ENCODE results near the gene RPAIN. TPM values are rescaled to one million over a fixed set of nuclear protein-coding genes. Genes with fewer than 3 reads are reported as not detected.

The RPAIN gene
- total and polyA plus RNA-seq, 2 of the 13 experiments (the other 11 are each of a cell fraction or from before 2014, with no cell fraction given): 42.1 to 58.5 TPM

GRCh38 chr17:5480962-5481361, 61.0 kb downstream of the RPAIN start:
- Histone ChIP-seq H3K79me2 (ENCODE audit: insufficient read depth, low read length) (peaks cover 41% of the 10 kb centered on the region), H3K9ac (ENCODE audit: insufficient read depth, low read depth, low read length) (no peak overlapping the region), H3K27me3 (ENCODE audit: control insufficient read depth in 1 of 2, insufficient read depth in 2 of 2, low read length in 2 of 2) (no peaks in the 10 kb centered on the region; a peak in 1 of 5 replicates), H3K4me1 (ENCODE audit: insufficient read depth, low read length) (peaks cover 20% of the 10 kb centered on the region), H3K36me3 (replicated peaks in 1 of 2; ENCODE audit: control insufficient read depth in 1 of 2, insufficient read depth in 2 of 2, low read length in 2 of 2) (peaks cover 20 to 74% of the 10 kb centered on the region in 2 experiments), H3K4me3 (replicated peaks in 1 of 3; ENCODE audit: insufficient read depth in 1 of 3, low read depth in 2 of 3, low read length in 3 of 3) (no peak overlapping the region), H3K4me2 (ENCODE audit: low read depth, low read length) (no peak overlapping the region), H4K20me1 (ENCODE audit: insufficient read depth, low read length) (no peaks in the 10 kb centered on the region), H3K9me3 (ENCODE audit: low read length) (no peaks in the 10 kb centered on the region), H2AFZ (ENCODE audit: low read length) (no peak overlapping the region), H3K27ac (ENCODE audit: extremely low read length, insufficient read depth, low read length) (no peak overlapping the region)
- in situ Hi-C loops (cut with HindIII; ENCODE audit: extremely low pct_ligation_motif_present, low pct_unique_long_range_greater_than_20kb) (no loop called here), intact Hi-C loops (cut with micrococcal nuclease; ENCODE audit: unreplicated experiment) (no loop called here)
- 96% methylated on average over 6 of the region's 6 CpGs for whole genome bisulfite sequencing (ENCODE audit: low lambda C conversion rate)
- FAIRE-seq: no peak
- ChIA-PET CTCF (ENCODE audit: low intra/inter-chr PET ratio, low total read pairs) (no interaction called here), POLR2A (no interaction called here)
- BruUV-seq (replicated peaks): no TSS peak
- no peak for ATAC-seq
- no peak for TF ChIP-seq CENPT (CRISPR knock-in tag; IDR thresholded peaks at IDR 0.05; ENCODE audit: low read depth)
- no peak for TF ChIP-seq HCFC1 (IDR thresholded peaks at IDR 0.05; ENCODE audit: low read depth, low read length)
- no peak for TF ChIP-seq ZSCAN25 (CRISPR knock-in tag; IDR thresholded peaks at IDR 0.05)
- TF ChIP-seq PLRG1 (conservative IDR thresholded peaks at IDR 0.05): no peak
- no peak for TF ChIP-seq ZNF614 (CRISPR knock-in tag; IDR thresholded peaks at IDR 0.05; ENCODE audit: borderline replicate concordance)
- TF ChIP-seq IRF1 (CRISPR knock-in tag; IDR thresholded peaks at IDR 0.05; ENCODE audit: low read depth): no peak
- TF ChIP-seq ZNF253 (CRISPR knock-in tag; IDR thresholded peaks at IDR 0.05; ENCODE audit: borderline replicate concordance): no peak
- TF ChIP-seq GABPA (IDR thresholded peaks at IDR 0.05; ENCODE audit: low read depth, low read length): no peak
- no peak for TF ChIP-seq GABPA (CRISPR knock-in tag; IDR thresholded peaks at IDR 0.05; ENCODE audit: low read depth)
- TF ChIP-seq BRD4 (CRISPR knock-in tag; IDR thresholded peaks at IDR 0.05): no peak
- no peak for TF ChIP-seq ZKSCAN1 (IDR thresholded peaks at IDR 0.05; ENCODE audit: low read length)
- no peak for TF ChIP-seq MIER2 (CRISPR knock-in tag; IDR thresholded peaks at IDR 0.05)
- TF ChIP-seq MBD4 (IDR thresholded peaks at IDR 0.05; ENCODE audit: borderline replicate concordance, low read length): no peak
- no peak for TF ChIP-seq ZNF12 (CRISPR knock-in tag; IDR thresholded peaks at IDR 0.05)
- no peak for TF ChIP-seq HOXA3 (CRISPR knock-in tag; IDR thresholded peaks at IDR 0.05)
- no peak for DNase-seq (ENCODE audit: low spot score)
